HCT116 (cell line): ENCODE data around the gene MEIS2. TPM values are rescaled to one million over a fixed set of nuclear protein-coding genes. Genes with fewer than 3 reads are reported as not detected.

Source experiments
- ATAC-seq: fragments of 200-7000 bp; cut with Tn5 transposase; 2 replicates; pipeline ENCODE4 v1.9.1; 2020; ENCODE audit warnings: mild to moderate bottlenecking, moderate library complexity
- BruUV-seq: library from RNA; stranded (reverse); fragments of 400-500 nt; replicated peaks from 2 replicates; lab custom pipeline; 2021; lab: Mats Ljungman, UMichigan
- CTCF ChIA-PET: fragments of 300-600 bp; sonication (Branson Sonifier 250); formaldehyde crosslinking; loops from one replicate; lab custom pipeline; 2021; ENCODE audit warnings: antibody characterized with exemption; lab: Charles Lee
- POLR2A ChIA-PET: fragments of 300-600, 350-600 bp; sonication (Branson Sonifier 250); formaldehyde crosslinking; loops from one replicate; lab custom pipeline; 2021; ENCODE audit warnings: antibody characterized with exemption; lab: Charles Lee
- RAD21 ChIA-PET, 2 experiments: fragments of 300-600 bp; sonication (Branson Sonifier 250); formaldehyde crosslinking; loops; one replicate each; lab custom pipeline; 2023; ENCODE audit warnings: low total read pairs in 2 of 2; ENCODE audit not compliant: uncharacterized antibody in 2 of 2, unreplicated experiment in 2 of 2, low non-redundant PET in 1 of 2; lab: Charles Lee
- DNase-seq: peaks from one replicate; pipeline ENCODE4 v3.0.0-alpha.2; 2010; ENCODE audit warnings: low read depth, low spot score
- H2AFZ ChIP-seq: fragments of 200-600 bp; shearing (Covaris generic), sonication (generic); 2 replicates; pipeline ENCODE4 v1.6.1; 2017; ENCODE audit warnings: low read depth, mixed run types, mixed read lengths, antibody characterized with exemption, low read length; ENCODE audit not compliant: poor library complexity, severe bottlenecking
- H3K27ac ChIP-seq: 2 replicates; pipeline ENCODE4 v1.5.1; 2012; ENCODE audit warnings: low read depth, low read length
- H3K27me3 ChIP-seq: fragments of 200-600 bp; sonication (generic); 2 replicates; pipeline ENCODE4 v1.6.1; 2016; ENCODE audit warnings: mixed run types, low read length, mixed read lengths; ENCODE audit not compliant: insufficient read depth
- H3K36me3 ChIP-seq, 2 experiments: fragments of 200-500 bp in 1 of 2; fragments of 200-600 bp in 1 of 2; sonication (Bioruptor generic) in 1 of 2; sonication (generic) in 1 of 2; 2 replicates each; pipeline versions ENCODE4 v1.5.1 to v1.6.1; 2014 to 2016; ENCODE audit warnings: low read length in 2 of 2, inconsistent platforms in 1 of 2, mixed read lengths in 1 of 2, mixed run types in 1 of 2; ENCODE audit not compliant: insufficient read depth in 2 of 2, control insufficient read depth in 1 of 2
- H3K4me1 ChIP-seq, 2 experiments: fragments of 200-600 bp in 1 of 2; sonication (generic) in 1 of 2; 2 replicates each; pipeline versions ENCODE4 v1.5.1 to v1.6.1; 2012 to 2017; ENCODE audit warnings: low read length in 2 of 2, inconsistent platforms in 1 of 2, mild to moderate bottlenecking in 1 of 2, mixed read lengths in 1 of 2, mixed run types in 1 of 2, moderate library complexity in 1 of 2; ENCODE audit not compliant: insufficient read depth in 2 of 2, control insufficient read depth in 1 of 2
- H3K4me2 ChIP-seq: fragments of 200-600 bp; sonication (generic); 2 replicates; pipeline ENCODE4 v1.6.1; 2017; ENCODE audit warnings: mixed run types, low read length, mixed read lengths
- H3K4me3 ChIP-seq, 2 experiments: fragments of 200-600 bp in 1 of 2; sonication (generic) in 1 of 2; replicated peaks in 1 of 2; 2 replicates each; pipeline ENCODE4 v1.5.1; 2011 to 2016; ENCODE audit warnings: low read length in 2 of 2, control low read depth in 1 of 2, low read depth in 1 of 2, mild to moderate bottlenecking in 1 of 2, mixed read lengths in 1 of 2, mixed run types in 1 of 2
- H3K79me2 ChIP-seq: fragments of 200-600 bp; sonication (generic); 2 replicates; pipeline ENCODE4 v1.6.1; 2017; ENCODE audit warnings: mild to moderate bottlenecking, mixed run types, low read length, moderate library complexity, mixed read lengths; ENCODE audit not compliant: insufficient read depth
- H3K9ac ChIP-seq: fragments of 200-600 bp; sonication (generic); 2 replicates; pipeline ENCODE4 v1.6.1; 2016; ENCODE audit warnings: low read length, mixed read lengths
- H3K9me2 ChIP-seq: fragments of 200-600 bp; sonication (generic), shearing (Covaris generic); 2 replicates; pipeline ENCODE4 v1.6.1; 2017; ENCODE audit warnings: mixed run types, mild to moderate bottlenecking, moderate library complexity; ENCODE audit not compliant: insufficient read depth
- H3K9me3 ChIP-seq, 2 experiments: fragments of 200-500 bp in 1 of 2; fragments of 200-600 bp in 1 of 2; sonication (Bioruptor generic) in 1 of 2; sonication (generic) in 1 of 2; 2 replicates each; pipeline ENCODE4 v1.6.1; 2014 to 2017; ENCODE audit warnings: low read length in 2 of 2, mixed read lengths in 2 of 2, inconsistent platforms in 1 of 2, low read depth in 1 of 2, mild to moderate bottlenecking in 1 of 2, mixed run types in 1 of 2, moderate library complexity in 1 of 2; ENCODE audit not compliant: control insufficient read depth in 1 of 2, insufficient read depth in 1 of 2
- H4K20me1 ChIP-seq: fragments of 200-600 bp; sonication (generic), shearing (Covaris generic); 2 replicates; pipeline ENCODE4 v1.6.1; 2017; ENCODE audit warnings: mixed run types, mild to moderate bottlenecking, moderate library complexity; ENCODE audit not compliant: insufficient read depth
- ATF3 ChIP-seq: IDR thresholded peaks from 2 replicates; pipeline ENCODE4 v1.6.1; 2012
- CEBPB ChIP-seq: IDR thresholded peaks from 2 replicates; pipeline ENCODE4 v1.6.1; 2012; ENCODE audit warnings: low read depth
- CTCF ChIP-seq, 3 experiments: fragments of 200-600 bp in 1 of 3; sonication (generic) in 1 of 3; IDR thresholded peaks in 2 of 3; conservative IDR thresholded peaks in 1 of 3; 2 replicates each; pipeline ENCODE4 v1.5.1; 2012 to 2017; ENCODE audit warnings: low read depth in 2 of 3, low read length in 2 of 3, antibody characterized with exemption in 1 of 3, borderline replicate concordance in 1 of 3, control low read depth in 1 of 3, mild to moderate bottlenecking in 1 of 3, mixed read lengths in 1 of 3, mixed run types in 1 of 3, moderate library complexity in 1 of 3; ENCODE audit not compliant: insufficient read depth in 1 of 3
- EGR1 ChIP-seq: IDR thresholded peaks from 2 replicates; pipeline ENCODE4 v1.6.1; 2012; ENCODE audit warnings: low read depth
- ELF1 ChIP-seq: IDR thresholded peaks from 2 replicates; pipeline ENCODE4 v1.6.1; 2012; ENCODE audit warnings: low read depth, borderline replicate concordance
- EZH2phosphoT487 ChIP-seq: fragments of 200-600 bp; IDR thresholded peaks from 2 replicates; pipeline ENCODE4 v1.6.1; 2018; ENCODE audit warnings: antibody characterized with exemption, borderline replicate concordance
- FOSL1 ChIP-seq: IDR thresholded peaks from 2 replicates; pipeline ENCODE4 v1.6.1; 2012; ENCODE audit warnings: low read depth
- JUND ChIP-seq: IDR thresholded peaks from 2 replicates; pipeline ENCODE4 v1.6.1; 2012
- POLR2A ChIP-seq: IDR thresholded peaks from 2 replicates; pipeline ENCODE4 v1.7.0; 2011; ENCODE audit warnings: borderline replicate concordance; ENCODE audit not compliant: insufficient read depth, insufficient read length; ENCODE audit errors: extremely low read depth
- POLR2AphosphoS5 ChIP-seq: IDR thresholded peaks from 2 replicates; pipeline ENCODE4 v1.6.1; 2011; ENCODE audit warnings: mild to moderate bottlenecking, low read depth, low read length, moderate library complexity
- RAD21 ChIP-seq: IDR thresholded peaks from 2 replicates; pipeline ENCODE4 v1.6.1; 2012; ENCODE audit warnings: low read depth, mild to moderate bottlenecking
- REST ChIP-seq: IDR thresholded peaks from 2 replicates; pipeline ENCODE4 v1.6.1; 2012; ENCODE audit warnings: low read depth
- SIN3A ChIP-seq: IDR thresholded peaks from 2 replicates; pipeline ENCODE4 v1.6.1; 2012; ENCODE audit warnings: low read depth
- SP1 ChIP-seq: IDR thresholded peaks from 2 replicates; pipeline ENCODE4 v1.6.1; 2012; ENCODE audit warnings: low read depth
- SRF ChIP-seq: IDR thresholded peaks from 2 replicates; pipeline ENCODE4 v1.6.1; 2012; ENCODE audit warnings: low read depth
- TCF7L2 ChIP-seq: IDR thresholded peaks from 2 replicates; pipeline ENCODE4 v1.7.0; 2011; ENCODE audit warnings: borderline replicate concordance, inconsistent platforms; ENCODE audit not compliant: insufficient read depth, insufficient read length; ENCODE audit errors: extremely low read depth
- YY1 ChIP-seq: IDR thresholded peaks from 2 replicates; pipeline ENCODE4 v1.6.1; 2011; ENCODE audit warnings: low read length, low read depth, moderate library complexity, mild to moderate bottlenecking; ENCODE audit not compliant: insufficient replicate concordance; ENCODE audit errors: extremely low read depth
- ZBTB33 ChIP-seq: IDR thresholded peaks from 2 replicates; pipeline ENCODE4 v1.6.1; 2011; ENCODE audit warnings: mild to moderate bottlenecking, low read length, moderate library complexity; ENCODE audit not compliant: insufficient replicate concordance; ENCODE audit errors: extremely low read depth
- ZFX ChIP-seq: fragments of 450-650 bp; IDR thresholded peaks from 2 replicates; pipeline ENCODE4 v1.6.1; 2017
- ZNF274 ChIP-seq: fragments of 200-500 bp; sonication (Bioruptor generic); IDR thresholded peaks from 2 replicates; pipeline ENCODE4 v1.6.1; 2014; ENCODE audit warnings: mild to moderate bottlenecking, low read depth, low read length, inconsistent platforms
- intact Hi-C: fragments of 100-400 bp; cut with micrococcal nuclease; formaldehyde crosslinking; loops from 2 replicates; pipeline ENCODE4 v1.10.0; 2022
- total RNA-seq: library from RNA; stranded (reverse); gene quantifications from one replicate; pipeline ENCODE4 v1.2.1, GENCODE V29; 2021; ENCODE audit not compliant: unreplicated experiment

The MEIS2 gene
- total RNA-seq, 1 experiment from 2014 or later, result 11.5 TPM

GRCh38 chr15:37075777-37076176 is 24.6 kb downstream of the MEIS2 start:
- H3K4me1 ChIP-seq, result no peaks in the 10 kb centered on the region
- no peak overlapping the region for H3K4me2 ChIP-seq
- ATAC-seq, result no peak
- no peak overlapping the region for H3K27ac ChIP-seq
- intact Hi-C loops, result no loop called here
- BruUV-seq, result no TSS peak
- H3K4me3 ChIP-seq, result no peak overlapping the region
- ChIA-PET RAD21 (no interaction called here), CTCF (no interaction called here), POLR2A (no interaction called here)
- no peak overlapping the region for H2AFZ ChIP-seq
- no peak for TF ChIP-seq SRF
- no peak for TF ChIP-seq ZNF274
- TF ChIP-seq ZBTB33, result no peak
- no peak for TF ChIP-seq ATF3
- no peak for TF ChIP-seq EZH2phosphoT487
- TF ChIP-seq EGR1, result no peak
- TF ChIP-seq REST, result no peak
- no peak for TF ChIP-seq TCF7L2
- TF ChIP-seq RAD21, result no peak
- TF ChIP-seq POLR2AphosphoS5, result no peak
- no peak for TF ChIP-seq ZFX
- TF ChIP-seq SP1, result no peak
- TF ChIP-seq SIN3A, result no peak
- TF ChIP-seq CTCF (IDR thresholded peaks at IDR 0.05 in 2 of 3, conservative IDR thresholded peaks at IDR 0.05 in 1 of 3; ENCODE audit: borderline replicate concordance in 1 of 3, insufficient read depth in 1 of 3, low read depth in 2 of 3, low read length in 2 of 3), result no peak
- no peak for TF ChIP-seq POLR2A
- TF ChIP-seq FOSL1, result no peak
- TF ChIP-seq JUND, result no peak
- no peak for TF ChIP-seq CEBPB
- no peak for TF ChIP-seq ELF1
- TF ChIP-seq YY1, result no peak
- H4K20me1 ChIP-seq, result no peaks in the 10 kb centered on the region
- H3K36me3 ChIP-seq, result no peaks in the 10 kb centered on the region
- H3K9me3 ChIP-seq, result no peaks in the 10 kb centered on the region
- no peaks in the 10 kb centered on the region for H3K9me2 ChIP-seq
- H3K9ac ChIP-seq, result no peak overlapping the region
- H3K79me2 ChIP-seq, result no peaks in the 10 kb centered on the region
- no peaks in the 10 kb centered on the region for H3K27me3 ChIP-seq
- no peak for DNase-seq
